Esophagus squamous epithelium (tissue), 5 donors: ENCODE measurements around the gene SHISA4. TPM values are rescaled to one million over a fixed set of nuclear protein-coding genes. Genes with fewer than 3 reads are reported as not detected.

ENCODE experiments used
- DNase-seq: peaks from one replicate; lab custom pipeline; 2025; lab: John Stamatoyannopoulos, UW
- H3K27ac ChIP-seq, 4 donors: fragments of 200-600 bp; sonication (generic); one replicate each; pipeline ENCODE4 v1.5.1; 2016 to 2019; ENCODE audit warnings: mild to moderate bottlenecking in 1 of 4
- H3K27me3 ChIP-seq, 4 donors: fragments of 200-600 bp; sonication (generic); 1 replicate in 3 of 4; 2 replicates in 1 of 4; pipeline versions ENCODE4 v1.5.1 to v1.6.0; 2017 to 2021; ENCODE audit warnings: antibody characterized with exemption in 1 of 4
- H3K36me3 ChIP-seq, 3 donors: fragments of 200-600 bp; sonication (generic); one replicate each; pipeline ENCODE4 v1.5.1; 2016 to 2019
- H3K4me1 ChIP-seq, 3 donors: fragments of 200-600 bp; sonication (generic); one replicate each; pipeline ENCODE4 v1.5.1; 2017 to 2019
- H3K4me3 ChIP-seq, 4 donors: fragments of 200-600 bp; sonication (generic); 1 replicate in 3 of 4; 2 replicates in 1 of 4; pipeline ENCODE4 v1.5.1; 2016 to 2019; ENCODE audit warnings: mild to moderate bottlenecking in 2 of 4, moderate library complexity in 1 of 4
- H3K9me3 ChIP-seq, 3 donors: fragments of 200-600 bp; sonication (generic); one replicate each; pipeline ENCODE4 v1.5.1; 2016 to 2019
- POLR2A ChIP-seq, 4 donors: fragments of 450-650 bp; IDR thresholded peaks; one replicate each; pipeline ENCODE4 v1.6.1; 2017; ENCODE audit warnings: antibody characterized with exemption in 4 of 4, mild to moderate bottlenecking in 4 of 4, moderate library complexity in 3 of 4
- WGBS, 2 donors: methylation state at CpG; one replicate each; pipeline ENCODE4 v1.1.5; 2018; 5-methylcytosine and 5-hydroxymethylcytosine counted together
- intact Hi-C: fragments of 100-400 bp; cut with DNase I; formaldehyde crosslinking; loops from one replicate; pipeline ENCODE4 v1.15.0; 2022
- total RNA-seq, 4 donors: library from RNA; depleted of rRNA; stranded (reverse); fragments of >200 nt; gene quantifications; one replicate each; pipeline ENCODE4 v1.1.0, GENCODE V29; 2016
- TF ChIP-seq, protein P1 (sequence below), 6 experiments: fragments of 450-650 bp in 4 of 6; fragments of 200-600 bp in 2 of 6; sonication (generic) in 2 of 6; IDR thresholded peaks; one replicate each; pipeline ENCODE4 v1.5.1; 2016 to 2019; ENCODE audit warnings: antibody characterized with exemption in 6 of 6, mild to moderate bottlenecking in 4 of 6, moderate library complexity in 4 of 6
- donor health status: DM: yes; HTN: yes; CAD: no.

The SHISA4 gene
- total RNA-seq, 4 donors from 2014 or later, result 3.3 to 12.3 (median 5.6) TPM

GRCh38 chr1:201880928-201881571, 7.6 kb upstream of the SHISA4 start:
- DNase-seq, result no peak
- Histone ChIP-seq H3K27me3 (no peaks in the 10 kb centered on the region), H3K27ac (no peak overlapping the region), H3K9me3 (no peaks in the 10 kb centered on the region), H3K4me3 (no peak overlapping the region), H3K4me1 (peaks cover 21 to 51% (median 28%) of the 10 kb centered on the region in 3 donors), H3K36me3 (peaks cover 0 to 8% (median 0%) of the 10 kb centered on the region in 3 donors)
- TF ChIP-seq POLR2A (IDR thresholded peaks at IDR 0.05), result no peak
- TF ChIP-seq, protein P1, sequence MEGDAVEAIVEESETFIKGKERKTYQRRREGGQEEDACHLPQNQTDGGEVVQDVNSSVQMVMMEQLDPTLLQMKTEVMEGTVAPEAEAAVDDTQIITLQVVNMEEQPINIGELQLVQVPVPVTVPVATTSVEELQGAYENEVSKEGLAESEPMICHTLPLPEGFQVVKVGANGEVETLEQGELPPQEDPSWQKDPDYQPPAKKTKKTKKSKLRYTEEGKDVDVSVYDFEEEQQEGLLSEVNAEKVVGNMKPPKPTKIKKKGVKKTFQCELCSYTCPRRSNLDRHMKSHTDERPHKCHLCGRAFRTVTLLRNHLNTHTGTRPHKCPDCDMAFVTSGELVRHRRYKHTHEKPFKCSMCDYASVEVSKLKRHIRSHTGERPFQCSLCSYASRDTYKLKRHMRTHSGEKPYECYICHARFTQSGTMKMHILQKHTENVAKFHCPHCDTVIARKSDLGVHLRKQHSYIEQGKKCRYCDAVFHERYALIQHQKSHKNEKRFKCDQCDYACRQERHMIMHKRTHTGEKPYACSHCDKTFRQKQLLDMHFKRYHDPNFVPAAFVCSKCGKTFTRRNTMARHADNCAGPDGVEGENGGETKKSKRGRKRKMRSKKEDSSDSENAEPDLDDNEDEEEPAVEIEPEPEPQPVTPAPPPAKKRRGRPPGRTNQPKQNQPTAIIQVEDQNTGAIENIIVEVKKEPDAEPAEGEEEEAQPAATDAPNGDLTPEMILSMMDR (IDR thresholded peaks at IDR 0.05), result no peak
- 69 to 82% methylated on average over 6 of the region's 6 CpGs for WGBS, 2 donors
- intact Hi-C loops, result no loop called here

DNA sequence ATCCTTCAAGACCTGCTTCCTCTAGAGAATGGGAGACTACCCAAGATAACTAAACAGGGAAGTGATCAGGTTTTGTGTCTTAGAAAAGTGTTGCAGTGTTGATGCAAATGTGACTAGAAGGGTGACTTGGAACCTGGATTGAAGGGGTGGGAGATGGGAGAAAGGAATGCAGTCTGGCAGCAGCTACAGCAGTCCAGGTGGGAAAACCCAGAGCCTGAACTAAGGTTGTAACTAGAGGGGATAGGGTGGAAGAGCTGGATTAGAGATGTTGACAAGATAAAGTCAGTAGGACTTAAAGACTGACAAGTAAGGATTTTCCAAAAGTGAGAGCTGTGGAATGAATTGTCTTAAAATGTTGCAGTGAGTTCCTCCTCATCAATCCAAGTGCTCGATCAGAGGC, 7.1 kb upstream of the SHISA4 start:
- no peak overlapping the region for H3K4me3 ChIP-seq
- no peaks in the 10 kb centered on the region for H3K9me3 ChIP-seq
- H3K27me3 ChIP-seq, result no peaks in the 10 kb centered on the region
- H3K27ac ChIP-seq, result no peak overlapping the region
- intact Hi-C loops, result no loop called here
- H3K36me3 ChIP-seq, result peaks cover 0 to 3% (median 0%) of the 10 kb centered on the region in 3 donors
- TF ChIP-seq, protein P1 (IDR thresholded peaks at IDR 0.05), result no peak
- no peak for TF ChIP-seq POLR2A (IDR thresholded peaks at IDR 0.05)
- WGBS, 2 donors, result 58 to 67% methylated on average over 1 of the region's 1 CpG
- peaks cover 21 to 54% (median 28%) of the 10 kb centered on the region in 3 donors for H3K4me1 ChIP-seq
- DNase-seq, result no peak

DNA sequence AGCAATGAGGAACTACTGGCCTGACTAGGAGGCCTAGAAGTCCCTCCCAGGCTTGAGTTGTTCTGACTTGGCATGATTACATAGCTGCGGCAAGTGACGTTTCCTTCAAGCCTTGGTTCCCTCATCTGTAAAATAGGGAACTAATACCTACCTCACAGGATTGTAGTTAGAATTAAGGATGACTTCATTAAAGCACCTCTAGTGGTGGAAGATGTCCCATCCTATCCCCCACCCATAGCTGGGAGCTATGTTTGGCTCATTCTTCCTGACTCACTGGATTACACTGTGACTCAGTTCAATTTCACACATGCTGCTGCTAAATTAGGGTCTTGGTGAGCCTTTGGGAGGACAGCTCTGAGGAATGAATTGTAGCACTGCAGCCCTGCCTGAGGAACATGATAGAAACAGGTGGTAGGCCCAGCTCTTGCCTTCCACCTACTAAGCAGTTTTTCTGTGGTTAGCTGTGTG, 6.0 kb upstream of the SHISA4 start:
- no peaks in the 10 kb centered on the region for H3K36me3 ChIP-seq
- peaks cover 0 to 3% (median 0%) of the 10 kb centered on the region in 4 donors for H3K27me3 ChIP-seq
- no peak overlapping the region for H3K4me3 ChIP-seq
- H3K4me1 ChIP-seq, result peaks cover 23 to 54% (median 28%) of the 10 kb centered on the region in 3 donors
- H3K27ac ChIP-seq, result peak overlapping the region in 3 of 4 donors; percentile 70 to 72 (median 71)
- DNase-seq, result no peak
- H3K9me3 ChIP-seq, result no peaks in the 10 kb centered on the region
- TF ChIP-seq, protein P1 (IDR thresholded peaks at IDR 0.05), result peak in 1 of 6 experiments; percentile 49
- TF ChIP-seq POLR2A (IDR thresholded peaks at IDR 0.05), result no peak
- 40 to 42% methylated on average over 2 of the region's 2 CpGs for WGBS, 2 donors
- intact Hi-C loops, result no loop called here

GRCh38 chr1:201883266-201883665, 5.4 kb upstream of the SHISA4 start:
- Histone ChIP-seq H3K36me3 (no peaks in the 10 kb centered on the region), H3K4me3 (no peak overlapping the region), H3K27ac (peak overlapping the region in 3 of 4 donors; percentile 70 to 72 (median 71)), H3K4me1 (peaks cover 28 to 54% (median 31%) of the 10 kb centered on the region in 3 donors), H3K9me3 (no peaks in the 10 kb centered on the region), H3K27me3 (peaks cover 0 to 8% (median 0%) of the 10 kb centered on the region in 4 donors)
- DNase-seq, result no peak
- intact Hi-C loops, result no loop called here
- TF ChIP-seq POLR2A (IDR thresholded peaks at IDR 0.05), result no peak
- TF ChIP-seq, protein P1 (IDR thresholded peaks at IDR 0.05), result no peak
- WGBS, 2 donors, result 69 to 73% methylated on average over 3 of the region's 3 CpGs

DNA sequence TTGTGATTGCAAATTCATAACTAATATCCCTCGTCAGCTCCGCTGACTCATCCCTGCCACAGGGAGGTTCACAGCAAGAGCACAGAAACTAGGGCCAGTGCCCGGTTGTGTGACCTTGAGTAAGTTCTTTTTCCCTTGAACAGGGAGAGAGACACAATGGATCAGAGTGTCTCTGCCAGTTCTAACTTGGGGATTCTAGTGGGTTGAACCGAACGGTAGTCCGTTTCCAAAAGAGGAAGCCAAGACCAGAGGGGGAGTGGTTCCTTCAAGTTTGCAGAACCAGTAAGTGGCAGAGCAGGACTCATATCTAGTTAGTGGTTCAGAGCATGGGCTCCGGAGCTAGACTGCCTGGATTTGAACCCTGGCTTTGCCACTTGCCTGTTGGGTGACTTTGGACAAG, 4.9 kb upstream of the SHISA4 start:
- H3K4me3 ChIP-seq, result no peak overlapping the region
- intact Hi-C loops, result no loop called here
- H3K27ac ChIP-seq, result peak overlapping the region in 3 of 4 donors; percentile 70 to 72 (median 71)
- WGBS, 2 donors, result 13 to 26% methylated on average over 3 to 7 of the region's 7 CpGs
- H3K36me3 ChIP-seq, result no peaks in the 10 kb centered on the region
- no peak for DNase-seq
- peaks cover 0 to 12% (median 0%) of the 10 kb centered on the region in 4 donors for H3K27me3 ChIP-seq
- peaks cover 30 to 56% (median 32%) of the 10 kb centered on the region in 3 donors for H3K4me1 ChIP-seq
- TF ChIP-seq POLR2A (IDR thresholded peaks at IDR 0.05), result no peak
- TF ChIP-seq, protein P1 (IDR thresholded peaks at IDR 0.05), result no peak
- no peaks in the 10 kb centered on the region for H3K9me3 ChIP-seq
